ENCODE measurements around the gene NPC2.

NPC2 gene

GRCh38 chr14:74510959-74511409, 17.9 kb upstream of the NPC2 start:
- H3K27ac ChIP-seq = no peak overlapping the region
- no peak overlapping the region for H3K4me3 ChIP-seq (ENCODE audit: low read depth in 1 of 2, low read length in 1 of 2)
- H3K9me3 ChIP-seq = no peaks in the 10 kb centered on the region
- H3K36me3 ChIP-seq = no peaks in the 10 kb centered on the region
- no peaks in the 10 kb centered on the region for H3K27me3 ChIP-seq
- H3K4me1 ChIP-seq (ENCODE audit: control insufficient read depth in 1 of 2, insufficient read depth in 1 of 2, low read depth in 1 of 2, low read length in 1 of 2) = peaks cover 0 to 10% of the 10 kb centered on the region in 2 experiments
- no peak for TF ChIP-seq CTCF (IDR thresholded peaks at IDR 0.05)

GRCh38 chr14:74510223-74510931, 17.3 kb upstream of the NPC2 start:
- H3K36me3 ChIP-seq = no peaks in the 10 kb centered on the region
- TF ChIP-seq CTCF (IDR thresholded peaks at IDR 0.05) = no peak
- H3K9me3 ChIP-seq = no peaks in the 10 kb centered on the region
- peaks cover 0 to 10% of the 10 kb centered on the region in 2 experiments for H3K4me1 ChIP-seq (ENCODE audit: control insufficient read depth in 1 of 2, insufficient read depth in 1 of 2, low read depth in 1 of 2, low read length in 1 of 2)
- no peak overlapping the region for H3K27ac ChIP-seq
- H3K4me3 ChIP-seq (ENCODE audit: low read depth in 1 of 2, low read length in 1 of 2) = no peak overlapping the region
- H3K27me3 ChIP-seq = no peaks in the 10 kb centered on the region

- no peak overlapping the region for H3K4me3 ChIP-seq (ENCODE audit: low read depth in 1 of 2, low read length in 1 of 2)
- no peaks in the 10 kb centered on the region for H3K9me3 ChIP-seq
- H3K27ac ChIP-seq = no peak overlapping the region
- no peaks in the 10 kb centered on the region for H3K27me3 ChIP-seq
- H3K36me3 ChIP-seq = no peaks in the 10 kb centered on the region
- TF ChIP-seq CTCF (IDR thresholded peaks at IDR 0.05) = no peak
- peaks cover 0 to 6% of the 10 kb centered on the region in 2 experiments for H3K4me1 ChIP-seq (ENCODE audit: control insufficient read depth in 1 of 2, insufficient read depth in 1 of 2, low read depth in 1 of 2, low read length in 1 of 2)
These were observed 16.6 kb upstream of the NPC2 start for GRCh38 chr14:74509587-74510222.

- Histone ChIP-seq H3K4me3 (ENCODE audit: low read depth in 1 of 2, low read length in 1 of 2) (no peak overlapping the region), H3K27me3 (no peaks in the 10 kb centered on the region), H3K27ac (no peak overlapping the region), H3K4me1 (ENCODE audit: control insufficient read depth in 1 of 2, insufficient read depth in 1 of 2, low read depth in 1 of 2, low read length in 1 of 2) (no peaks in the 10 kb centered on the region), H3K9me3 (no peaks in the 10 kb centered on the region), H3K36me3 (no peaks in the 10 kb centered on the region)
- no peak for TF ChIP-seq CTCF (IDR thresholded peaks at IDR 0.05)
These were observed 15.8 kb upstream of the NPC2 start for GRCh38 chr14:74508844-74509428.

GRCh38 chr14:74508292-74508731, 15.2 kb upstream of the NPC2 start:
- H3K36me3 ChIP-seq = no peaks in the 10 kb centered on the region
- H3K4me1 ChIP-seq (ENCODE audit: control insufficient read depth in 1 of 2, insufficient read depth in 1 of 2, low read depth in 1 of 2, low read length in 1 of 2) = no peaks in the 10 kb centered on the region
- H3K9me3 ChIP-seq = no peaks in the 10 kb centered on the region
- H3K4me3 ChIP-seq (ENCODE audit: low read depth in 1 of 2, low read length in 1 of 2) = no peak overlapping the region
- H3K27ac ChIP-seq = no peak overlapping the region
- TF ChIP-seq CTCF (IDR thresholded peaks at IDR 0.05) = no peak
- no peaks in the 10 kb centered on the region for H3K27me3 ChIP-seq
